Measurements from ENCODE around the gene IL17RD.

IL17RD gene

DNA sequence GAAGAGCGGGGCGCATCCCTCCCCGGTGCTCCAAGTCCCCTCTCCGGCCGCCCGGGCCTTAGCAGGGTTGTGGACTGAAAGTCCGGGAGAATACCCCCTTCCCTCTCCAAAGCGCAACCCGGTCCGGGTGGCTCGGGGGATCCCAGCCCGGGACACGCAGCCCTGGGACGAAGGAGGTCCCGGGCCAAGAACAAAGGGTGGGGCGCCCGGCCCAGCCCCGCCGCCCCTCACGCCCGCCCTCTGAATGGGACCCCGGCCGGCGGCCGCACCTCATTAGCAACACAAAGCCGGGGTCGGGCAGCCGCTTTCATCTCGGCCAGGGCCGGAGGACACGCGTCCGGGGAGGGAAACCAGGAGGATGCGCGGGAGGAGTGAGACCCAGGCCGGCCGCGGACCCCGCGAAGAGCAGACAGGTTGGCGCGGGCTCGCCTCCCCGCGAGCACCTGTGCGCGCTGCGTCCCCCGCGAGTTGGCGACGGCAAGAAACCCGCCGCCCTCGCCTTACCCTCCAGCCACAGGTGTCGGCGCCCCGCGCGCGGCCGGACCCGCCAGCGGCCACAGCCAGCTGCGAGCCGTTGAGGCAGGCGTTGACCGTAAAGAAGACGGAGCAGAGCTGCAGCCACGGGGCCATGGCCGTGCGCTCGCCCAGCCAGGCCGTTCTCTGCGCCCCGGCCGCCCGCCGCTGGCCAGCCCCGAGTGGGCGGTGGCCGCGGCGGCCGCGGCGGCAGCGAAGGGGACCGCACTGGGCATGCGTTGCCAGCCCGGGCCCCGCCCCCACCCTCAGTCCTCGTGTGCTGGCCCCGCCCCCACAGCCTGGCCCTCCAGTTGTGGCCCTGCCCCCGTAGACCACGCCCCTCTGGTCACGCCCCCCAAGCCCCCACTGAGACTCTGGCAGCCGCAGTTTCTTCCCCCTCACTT lies at the start of gene IL17RD:
Gene IL17RD (minus strand): TSS at position 697 of the 917 bp plus-strand sequence. CDS start 67 bp downstream, at position 630.
- DNase-seq: peak; percentile 55

DNA sequence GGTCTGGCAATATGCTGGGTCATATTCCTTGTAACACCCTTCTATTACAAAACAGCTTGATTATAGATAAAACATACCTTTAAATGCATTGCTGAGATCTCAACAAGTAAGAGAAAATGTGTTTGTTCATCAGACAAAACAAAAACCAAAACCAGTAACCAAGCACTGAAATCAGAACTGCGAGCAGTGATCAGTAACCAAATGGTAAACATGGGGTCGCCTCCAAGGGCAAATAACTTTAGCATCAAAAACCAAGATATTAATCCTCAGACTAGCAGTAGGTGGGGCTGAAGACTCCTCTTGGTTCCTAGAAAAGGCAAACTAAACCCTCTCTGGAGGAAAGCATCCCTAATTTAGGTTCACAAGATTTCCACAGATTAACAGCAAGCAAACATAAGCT lies 41.3 kb upstream of the IL17RD start:
- no peak for DNase-seq

DNA sequence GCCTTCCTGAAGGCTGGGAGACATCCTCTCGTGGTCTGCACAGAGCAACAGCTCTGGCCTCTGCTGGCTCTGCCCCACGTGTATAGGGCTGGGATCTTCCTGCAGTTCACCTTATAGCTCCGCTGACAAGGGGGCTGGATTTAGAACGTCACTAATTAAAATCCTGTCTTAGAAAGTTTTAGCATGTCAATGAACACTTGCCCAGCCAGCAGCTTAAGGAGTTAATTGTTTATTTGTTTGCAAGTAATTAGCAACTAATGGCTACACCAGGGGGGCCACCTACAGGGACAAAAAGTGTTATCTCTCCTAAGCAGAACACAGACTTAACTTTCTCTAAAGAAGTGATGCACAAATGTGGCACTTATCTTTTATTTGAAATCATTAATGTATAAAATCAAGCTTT lies 34.7 kb upstream of the IL17RD start, which contains the start of gene HESX1:
Gene HESX1 (minus strand): TSS at position 84 of the 403 bp plus-strand sequence. CDS start 60 bp downstream, at position 24.
- no peak for DNase-seq

DNA sequence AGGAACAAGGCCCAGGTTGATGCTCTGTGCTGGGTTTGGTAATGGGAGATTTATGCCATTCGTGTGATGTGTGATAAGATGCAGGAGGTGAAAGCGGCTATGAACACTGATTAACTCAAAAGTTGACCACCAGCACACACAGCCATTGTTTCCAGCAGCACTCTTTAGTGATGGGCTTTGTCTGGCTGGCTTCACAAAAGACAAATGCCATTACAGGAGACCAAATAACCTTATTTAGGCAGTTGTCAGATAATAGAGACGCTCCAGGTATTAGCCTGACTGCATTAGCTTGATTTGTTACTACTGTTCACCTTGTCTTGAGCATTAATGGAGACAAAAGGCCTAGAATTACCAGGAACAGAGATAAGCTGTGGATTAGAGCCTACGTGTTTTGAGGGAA lies 29.5 kb upstream of the IL17RD start:
- DNase-seq: no peak

DNA sequence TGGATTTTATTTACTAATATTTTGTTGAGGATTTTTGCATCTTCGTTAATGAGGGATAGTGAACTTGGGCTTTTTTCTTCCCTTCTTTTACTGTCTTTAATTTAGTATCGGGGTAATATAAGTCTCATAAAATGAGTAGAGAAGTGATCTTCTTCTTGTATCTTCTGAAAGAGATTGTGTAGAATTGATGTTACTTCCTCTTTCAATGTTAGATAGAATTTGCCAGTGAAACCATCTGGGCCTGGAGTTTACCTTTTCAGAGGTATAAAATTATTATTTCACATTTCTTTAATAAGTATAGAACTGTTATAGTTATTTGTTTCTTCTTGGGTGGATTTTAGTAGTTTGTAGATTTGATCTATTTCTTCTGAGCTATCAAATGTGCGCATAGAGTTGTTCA lies 26.9 kb upstream of the IL17RD start:
- DNase-seq: no peak

DNA sequence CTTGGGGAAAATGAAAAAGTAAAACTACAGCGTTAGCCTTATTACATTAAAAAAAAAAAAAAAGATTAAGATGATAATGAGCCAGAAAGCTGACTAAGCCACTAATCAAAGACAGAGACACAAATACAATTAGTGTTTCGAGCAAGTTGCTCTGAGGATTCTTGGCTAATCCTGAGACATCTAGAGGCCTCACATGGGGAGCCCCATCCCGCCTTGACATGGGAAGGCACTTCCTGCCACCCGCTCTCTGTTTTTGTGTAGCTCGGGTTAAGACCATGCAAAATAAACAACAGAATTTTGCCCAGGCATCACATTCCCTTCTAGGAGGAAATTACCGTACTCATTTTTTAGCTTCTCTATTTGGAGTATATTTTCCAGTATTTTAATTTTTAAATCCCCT lies 19.4 kb upstream of the IL17RD start:
- DNase-seq: no peak

DNA sequence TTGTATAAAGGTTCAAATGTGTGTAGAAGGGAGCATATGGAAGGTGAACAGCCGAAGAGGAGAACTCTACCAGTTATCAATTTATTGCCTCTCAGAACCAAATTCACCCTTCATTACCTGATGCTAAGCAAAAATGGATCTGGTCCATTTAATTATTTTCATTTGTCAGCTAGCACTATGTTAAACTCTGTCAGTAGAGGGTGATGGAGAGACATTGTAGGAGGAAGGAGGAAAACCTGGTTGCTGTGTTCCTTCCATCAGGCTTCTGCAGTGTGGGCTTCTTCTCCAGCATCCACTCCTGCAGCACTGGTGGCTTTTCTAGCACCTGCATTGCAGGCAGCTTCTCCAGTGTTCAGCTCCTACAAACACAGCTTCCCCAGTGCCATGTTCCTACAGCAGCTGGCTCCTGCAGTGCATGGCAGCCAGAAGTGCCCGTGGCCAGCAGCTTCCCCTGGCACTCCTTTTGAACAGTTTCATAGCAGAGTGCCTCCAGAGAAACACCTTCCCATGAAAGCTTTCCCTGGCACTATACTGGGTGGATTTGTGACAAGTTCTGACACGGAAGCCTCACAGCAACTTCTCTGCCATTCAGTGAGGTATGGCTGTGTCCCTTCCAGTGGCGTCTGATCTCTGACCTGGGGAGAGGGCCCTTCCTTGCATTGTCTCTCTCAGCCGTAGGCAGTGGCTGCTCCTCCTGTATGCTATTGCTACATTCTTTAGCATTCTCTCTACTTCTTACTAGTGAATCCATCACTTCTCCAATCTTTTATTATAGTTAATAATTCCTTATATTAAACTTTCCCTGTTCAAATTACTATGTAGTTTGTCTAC lies 14.6 kb upstream of the IL17RD start:
- no peak for DNase-seq

DNA sequence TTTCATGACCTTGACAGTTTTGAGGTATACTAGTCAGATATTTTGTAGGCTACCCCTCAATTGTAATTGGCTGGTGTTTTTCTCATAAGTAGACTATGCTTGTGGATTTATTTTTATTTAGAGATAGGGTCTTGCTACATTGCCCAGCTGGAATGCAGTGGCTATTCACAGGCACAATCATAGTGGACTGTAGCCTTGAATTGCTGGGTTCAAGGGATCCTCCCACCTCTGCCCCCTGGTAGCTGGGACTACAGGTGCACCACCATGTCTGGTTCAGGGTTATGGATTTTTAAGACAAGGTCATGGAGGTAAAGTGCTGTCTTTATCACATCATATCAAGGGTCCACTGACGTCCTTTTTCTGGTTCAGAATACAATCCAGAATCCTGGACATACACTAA lies 10.9 kb upstream of the IL17RD start:
- no peak for DNase-seq

DNA sequence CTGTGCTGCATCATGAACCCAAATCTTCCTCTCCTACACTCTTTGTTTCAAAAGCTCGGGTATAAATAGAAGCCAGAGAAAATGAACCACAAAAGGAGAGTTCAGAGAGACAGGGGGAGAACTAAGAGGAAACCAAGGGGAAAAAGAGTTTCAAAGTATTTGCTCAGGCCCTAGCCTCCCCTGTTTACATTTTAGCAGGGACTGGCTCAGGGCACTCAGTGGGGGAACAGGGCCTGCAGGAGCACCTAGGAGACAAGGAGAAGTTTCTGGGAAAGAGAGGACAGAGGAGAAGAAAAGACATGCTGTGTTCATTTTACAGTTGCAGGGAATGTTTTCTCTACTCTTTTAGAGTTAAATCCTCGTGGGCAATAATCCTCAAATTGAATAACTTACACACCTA lies 8.5 kb upstream of the IL17RD start:
- no peak for DNase-seq

DNA sequence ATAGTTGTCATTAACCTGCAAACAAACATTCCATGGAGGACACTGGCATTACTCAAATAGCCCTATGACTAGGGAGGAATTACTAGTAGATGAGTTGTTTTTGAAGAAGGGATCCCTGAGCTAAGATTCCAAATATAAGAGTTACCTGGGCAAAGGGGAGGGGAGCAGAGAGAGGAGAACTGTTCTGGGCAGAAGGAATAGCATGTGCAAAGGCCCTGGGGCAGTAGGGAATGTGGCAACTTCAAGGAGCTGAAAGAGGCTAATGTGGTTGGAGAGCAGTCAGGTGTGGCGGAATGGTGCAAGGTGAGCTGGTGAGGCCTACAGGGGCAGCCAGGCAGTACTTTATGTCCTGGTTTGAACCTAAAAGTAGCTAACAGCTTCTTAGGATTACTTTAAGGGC lies 5.8 kb upstream of the IL17RD start:
- no peak for DNase-seq

DNA sequence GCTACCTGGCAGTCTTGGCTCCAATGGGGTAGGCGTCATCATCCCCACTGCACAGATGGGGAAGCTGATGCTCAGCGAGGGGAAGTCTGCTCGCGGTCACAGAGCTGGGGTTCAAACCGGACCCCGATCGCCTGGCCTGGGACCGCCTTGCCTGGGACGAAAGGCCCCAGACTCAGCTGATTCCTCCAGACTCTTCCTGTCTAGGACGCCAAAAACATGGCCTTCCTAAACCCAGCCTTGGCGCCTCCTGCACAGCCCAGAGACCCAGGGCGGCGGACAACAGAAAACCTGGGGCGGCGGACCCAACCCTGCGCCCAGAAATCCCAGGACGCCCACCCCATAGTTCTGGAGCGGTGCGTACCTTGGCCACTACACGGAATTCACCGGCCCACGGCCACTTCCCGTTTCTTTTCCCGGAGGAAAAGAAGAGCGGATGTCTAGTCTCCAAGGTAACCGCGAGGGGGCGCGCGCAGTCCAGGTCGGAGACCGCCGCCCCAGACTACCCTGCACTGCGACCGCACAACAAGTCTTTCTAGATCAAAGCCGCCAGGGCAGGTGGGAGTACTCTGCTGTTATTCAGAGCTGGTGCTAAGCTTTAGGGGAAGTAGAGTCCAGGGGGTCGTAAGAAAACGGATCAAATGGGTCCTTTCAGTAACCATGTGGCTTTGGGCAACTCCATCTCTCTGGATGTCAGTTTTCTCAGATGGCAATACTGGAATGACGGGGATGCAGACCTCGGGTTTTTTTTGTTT lies 4.9 kb upstream of the IL17RD start:
- DNase-seq: peak; percentile 70

DNA sequence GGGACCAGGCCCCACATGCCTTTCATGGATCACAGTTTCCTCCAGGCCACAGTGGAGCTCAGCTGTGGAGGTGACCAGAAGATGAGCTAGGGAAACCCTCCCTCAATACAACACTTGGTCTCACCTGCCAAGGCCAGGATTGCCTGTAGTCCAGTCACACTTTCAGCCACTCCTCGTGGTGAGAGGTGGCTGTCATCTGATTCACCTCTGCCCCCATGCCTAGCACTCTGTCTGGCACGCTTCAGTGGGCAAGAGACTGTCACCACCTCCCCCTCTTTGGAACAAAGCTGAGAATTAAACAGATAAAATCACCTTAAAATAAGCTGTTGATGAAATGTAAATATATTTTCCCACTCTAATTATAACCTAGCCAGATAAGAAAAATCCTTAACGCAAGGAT lies 4.0 kb upstream of the IL17RD start:
- DNase-seq: no peak

DNA sequence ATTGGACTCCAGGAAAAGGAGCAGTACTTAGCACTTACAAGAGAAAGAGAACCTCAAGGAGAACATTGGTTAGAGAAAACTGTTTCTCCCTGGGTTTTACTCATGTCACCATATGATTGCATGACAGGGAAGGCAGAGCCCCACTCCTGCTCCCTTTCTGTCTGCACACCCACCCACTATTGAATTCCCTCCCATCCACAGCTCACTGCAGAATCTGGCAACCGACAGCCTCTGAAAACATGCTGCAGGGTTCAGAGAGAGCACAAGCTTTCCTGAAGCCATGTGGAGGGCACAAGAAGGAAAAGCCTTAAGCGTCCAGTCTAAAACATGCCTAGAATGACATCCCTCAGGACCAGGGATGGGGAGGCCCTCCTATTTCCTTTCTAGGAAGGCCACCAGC lies 3.0 kb upstream of the IL17RD start:
- DNase-seq: no peak

DNA sequence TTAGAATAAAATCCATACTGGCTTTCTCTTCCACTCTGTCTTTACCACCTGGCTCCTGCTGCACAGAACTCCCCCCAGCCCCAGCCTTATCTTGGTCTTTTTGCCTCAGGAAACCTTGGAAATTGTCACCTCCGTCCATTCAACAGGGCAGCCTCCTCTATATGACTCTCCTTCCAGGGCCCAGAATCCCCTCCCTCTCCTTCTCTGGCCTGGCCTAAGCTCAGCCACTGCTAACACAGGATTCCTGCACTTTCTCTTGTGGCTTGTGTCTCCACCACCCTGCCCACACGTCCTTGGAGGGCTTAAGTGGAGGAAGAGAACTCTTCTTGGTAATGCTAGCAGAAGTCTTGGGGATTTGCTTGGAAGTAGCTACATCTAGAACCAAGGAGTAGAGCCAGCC lies 1.5 kb upstream of the IL17RD start:
- no peak for DNase-seq

DNA sequence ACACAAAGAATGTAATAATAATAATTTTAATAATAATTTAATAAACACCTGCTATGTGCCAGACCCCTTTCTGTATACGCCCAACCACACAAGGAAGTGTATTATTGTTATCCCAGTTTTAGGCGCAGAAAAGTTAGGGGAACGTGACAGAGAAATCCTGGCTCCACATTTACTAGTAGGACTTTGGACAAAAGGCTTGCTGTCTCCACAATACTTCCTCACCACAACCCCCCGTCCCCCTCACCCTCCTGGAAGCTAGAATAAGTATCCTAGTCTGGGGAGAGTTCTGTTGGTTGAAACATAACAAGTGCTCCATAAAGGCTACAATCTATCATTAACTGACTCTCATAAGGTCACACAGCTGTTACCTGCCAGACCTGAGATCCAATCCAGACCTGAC lies 488 bp upstream of the IL17RD start:
- DNase-seq: no peak

DNA sequence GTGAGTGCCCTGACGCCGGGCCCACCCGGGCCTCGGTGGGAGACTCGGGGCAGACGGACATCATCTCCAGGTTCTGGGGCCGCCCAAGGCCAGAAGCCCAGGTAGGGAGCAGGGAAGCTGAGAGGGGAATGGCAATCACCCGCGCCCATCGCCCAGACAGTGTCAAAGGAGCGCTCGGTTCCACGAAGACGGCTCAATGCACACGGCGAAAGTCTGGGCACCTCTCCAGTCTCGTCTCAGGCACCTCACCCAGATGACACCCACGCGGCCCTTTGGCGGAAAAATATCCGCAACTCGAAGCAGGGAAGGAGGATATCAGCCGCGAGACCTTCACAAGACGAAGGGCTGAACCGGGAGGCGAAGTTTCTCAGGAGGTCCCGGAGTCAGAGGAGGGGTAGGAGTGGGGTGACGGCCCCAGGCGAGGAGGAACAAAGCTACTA lies 916 bp downstream of the IL17RD start:
- DNase-seq: no peak

DNA sequence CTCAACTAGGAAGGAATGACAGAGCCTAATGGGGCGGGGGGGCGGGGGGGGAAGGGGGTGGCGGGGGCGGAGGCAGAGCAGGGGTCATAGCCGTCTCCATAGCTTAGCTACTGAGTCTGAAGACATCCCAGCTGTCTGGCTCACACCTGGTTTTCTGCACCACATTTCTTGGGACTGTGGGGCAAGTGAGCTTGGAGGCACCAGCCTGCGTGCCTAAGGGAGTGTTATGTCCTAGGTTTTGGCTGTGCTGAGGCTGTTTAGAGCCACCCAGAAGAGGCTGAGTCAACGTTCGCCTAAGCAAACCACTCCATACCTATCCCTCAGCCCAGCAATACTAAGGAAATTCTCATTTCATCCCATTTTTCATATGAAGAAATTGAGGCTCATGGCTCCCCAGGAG lies 1.4 kb downstream of the IL17RD start:
- no peak for DNase-seq

DNA sequence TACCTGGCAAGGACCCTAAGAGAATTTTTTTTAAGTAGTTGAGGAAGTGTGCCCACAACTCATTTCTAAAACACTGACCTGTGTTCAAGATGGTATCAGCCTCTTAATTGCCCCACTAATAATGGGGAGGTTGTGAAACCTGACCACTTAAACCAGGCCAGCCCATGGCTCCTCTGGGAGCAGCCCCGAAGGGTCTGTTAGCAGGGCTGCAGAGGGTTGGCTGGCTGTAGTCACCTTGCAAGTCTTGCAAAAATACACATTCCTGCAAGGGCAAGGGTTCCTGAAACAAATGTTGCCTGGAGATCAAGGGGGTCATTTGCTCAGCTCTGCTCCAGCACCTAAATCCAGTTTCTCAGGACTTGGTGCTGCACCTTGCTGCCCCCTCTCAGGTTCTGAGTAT lies 3.2 kb downstream of the IL17RD start:
- DNase-seq: no peak

DNA sequence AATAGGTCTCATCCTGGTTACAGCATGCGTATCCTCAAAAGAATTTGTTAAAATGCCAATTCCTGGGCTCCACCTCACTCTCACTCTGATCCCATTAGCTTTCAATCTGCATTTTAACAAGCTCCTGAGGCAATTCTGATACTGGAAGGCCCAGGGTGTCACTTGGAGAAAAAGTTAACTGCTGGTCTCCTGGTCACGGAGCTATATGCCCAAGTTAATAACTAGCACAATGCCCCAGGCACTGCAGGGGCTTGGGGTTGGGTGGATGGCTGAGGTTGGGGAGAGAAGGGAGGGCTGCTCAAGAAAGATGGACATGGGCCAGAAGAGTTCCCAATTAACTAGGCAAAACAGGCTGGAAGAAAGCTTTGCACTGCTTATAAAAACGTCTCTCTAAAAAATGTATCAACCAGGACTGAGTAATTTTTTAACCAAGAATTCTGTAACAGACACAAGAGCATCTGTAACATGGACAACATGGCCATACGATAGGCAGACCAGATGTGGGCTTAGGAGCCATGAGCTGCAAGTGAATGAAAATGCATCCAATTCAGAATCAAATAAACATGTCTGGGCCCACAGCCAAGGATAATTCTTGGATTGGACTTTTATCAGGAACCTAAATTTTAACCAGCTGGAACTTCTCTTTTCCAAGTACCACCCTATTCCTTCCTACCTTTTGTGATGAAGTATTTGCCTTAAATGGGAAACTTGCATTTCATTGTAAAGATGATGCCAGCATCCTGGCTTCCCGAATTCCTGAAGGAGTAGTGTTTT lies 4.2 kb downstream of the IL17RD start:
- DNase-seq: no peak

DNA sequence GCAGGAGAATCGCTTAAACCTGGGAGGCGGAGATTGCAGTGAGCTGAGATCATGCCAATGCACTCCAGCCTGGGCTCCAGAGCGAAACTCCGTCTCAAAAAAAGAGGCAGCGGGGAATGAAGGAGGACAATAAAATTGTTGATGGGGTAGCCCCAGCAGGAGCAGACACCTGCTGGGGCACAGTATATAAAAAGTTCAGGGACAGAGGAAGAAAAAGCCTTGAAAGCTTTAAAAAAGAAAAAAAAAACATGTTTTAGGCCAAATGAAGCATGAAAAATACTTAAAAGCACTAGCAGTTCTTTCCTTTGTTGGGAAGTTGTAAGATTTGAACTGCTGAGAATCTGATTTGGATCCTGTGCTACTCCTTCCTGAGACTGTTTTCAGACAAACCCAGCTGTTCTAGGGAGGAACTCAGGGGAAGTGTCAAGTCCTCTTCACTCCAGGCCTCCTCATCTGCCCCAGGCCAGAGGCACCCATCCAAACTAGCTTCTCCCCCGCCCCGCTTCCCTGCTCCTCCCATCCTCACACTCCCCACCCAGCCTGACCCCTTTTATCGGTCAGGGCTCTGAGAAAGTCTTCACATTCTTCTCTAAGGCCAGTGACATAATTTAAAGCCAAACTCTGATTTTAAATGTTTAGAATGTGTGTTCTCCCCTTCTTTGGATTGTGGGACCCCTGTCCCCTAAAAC lies 4.9 kb downstream of the IL17RD start:
- DNase-seq: no peak

All from activated CD4-positive, alpha-beta T cell treated with anti-CD3 and anti-CD28 coated beads, Interleukin-2, amount 50 U/mL, for 16 hours (primary cell).